Measurements from ENCODE around the gene TLR9.

The TLR9 gene

GRCh38 chr3:52247409-52248164 lies 22.1 kb upstream of the TLR9 start:
- DNase-seq = no peak

- DNase-seq = peak; percentile 35
Observed at GRCh38 chr3:52246728-52247408, 21.4 kb upstream of the TLR9 start.

GRCh38 chr3:52246264-52246620 lies 20.8 kb upstream of the TLR9 start:
- DNase-seq = no peak

GRCh38 chr3:52245322-52246263 lies 20.1 kb upstream of the TLR9 start, which contains the start of gene PPM1M:
TSS of gene PPM1M (plus strand) at chr3:52245759. CDS start at chr3:52245825, 66 bp downstream.
- peak; percentile 62 for DNase-seq

GRCh38 chr3:52243791-52244628 lies 18.6 kb upstream of the TLR9 start:
- DNase-seq = no peak

- no peak for DNase-seq
Observed at GRCh38 chr3:52242039-52242438, 16.6 kb upstream of the TLR9 start.

GRCh38 chr3:52240886-52241370 lies 15.5 kb upstream of the TLR9 start:
- DNase-seq = no peak

- DNase-seq = peak; percentile 35
Observed at GRCh38 chr3:52240059-52240885, 14.8 kb upstream of the TLR9 start.

- peak; percentile 88 for DNase-seq
Observed at GRCh38 chr3:52238761-52239701, 13.6 kb upstream of the TLR9 start, which contains the start of gene TWF2. TSS of gene TWF2 (minus strand) at chr3:52239158. CDS start at chr3:52239016, 142 bp downstream.

GRCh38 chr3:52238193-52238760 lies 12.8 kb upstream of the TLR9 start:
- DNase-seq = peak; percentile 30

- DNase-seq = peak; percentile 69
Observed at GRCh38 chr3:52237657-52238172, 12.3 kb upstream of the TLR9 start.

GRCh38 chr3:52237006-52237656 lies 11.7 kb upstream of the TLR9 start:
- DNase-seq = peak; percentile 26

GRCh38 chr3:52236424-52236886 lies 11.0 kb upstream of the TLR9 start:
- DNase-seq = no peak

- no peak for DNase-seq
Observed at GRCh38 chr3:52234516-52235447, 9.3 kb upstream of the TLR9 start.

- DNase-seq = no peak
Observed at GRCh38 chr3:52233968-52234367, 8.5 kb upstream of the TLR9 start.

GRCh38 chr3:52233108-52233591 lies 7.7 kb upstream of the TLR9 start:
- DNase-seq = no peak
